Muscle of leg (tissue), 11 donors: Measurements from ENCODE around the gene AGBL2. TPM values are rescaled to one million over a fixed set of nuclear protein-coding genes. Genes with fewer than 3 reads are reported as not detected.
"Not testable (repeated sequence)": the region's sequence is repeated elsewhere in the genome, so short reads cannot be mapped to it uniquely, and the experiment has no call there.

Source experiments
- DNase-seq: peaks from one replicate; pipeline ENCODE4 v3.0.0; 2013
- H3K27ac ChIP-seq: one replicate; pipeline ENCODE4 v1.5.1; 2013; ENCODE audit warnings: mild to moderate bottlenecking, low read length, control low read depth
- H3K27me3 ChIP-seq: one replicate; pipeline ENCODE4 v1.6.1; 2013; ENCODE audit warnings: low read length; ENCODE audit not compliant: control insufficient read depth, insufficient read depth
- H3K36me3 ChIP-seq: one replicate; pipeline ENCODE4 v1.6.1; 2013; ENCODE audit warnings: low read length; ENCODE audit not compliant: control insufficient read depth, insufficient read depth
- H3K4me1 ChIP-seq: one replicate; pipeline ENCODE4 v1.6.1; 2013; ENCODE audit warnings: low read length; ENCODE audit not compliant: control insufficient read depth, insufficient read depth
- H3K4me3 ChIP-seq: one replicate; pipeline ENCODE4 v1.5.1; 2013; ENCODE audit warnings: low read length, control low read depth
- H3K9me3 ChIP-seq: replicated peaks from 2 replicates; pipeline ENCODE4 v1.6.1; 2013; ENCODE audit warnings: low read depth, low read length; ENCODE audit not compliant: control insufficient read depth
- WGBS: methylation state at CpG from one replicate; pipeline ENCODE4 v1.1.5; 2013; ENCODE audit warnings: missing lambda C conversion rate; ENCODE audit not compliant: insufficient coverage; 5-methylcytosine and 5-hydroxymethylcytosine counted together
- polyA plus RNA-seq, 8 donors: library from polyadenylated mRNA; unstranded; fragments of 120-200 nt; gene quantifications; one replicate each; pipeline versions ENCODE4 v1.2.1 to v1.2.3, GENCODE V29; 2013; ENCODE audit warnings: inconsistent platforms in 1 of 8, low replicate concordance in 1 of 8; ENCODE audit not compliant: insufficient read length in 8 of 8, insufficient read depth in 1 of 8
- total RNA-seq: library from RNA; stranded (reverse); fragments of 120-200 nt; gene quantifications from one replicate; pipeline ENCODE4 v1.2.4, GENCODE V29; 2013

AGBL2 gene
- total and polyA plus RNA-seq, 9 donors, result 0.43 to 1.6 (median 0.95) TPM

GRCh38 chr11:47667555-47667954 lies 47.6 kb downstream of the AGBL2 start:
- Histone ChIP-seq H3K9me3 (no peaks in the 10 kb centered on the region), H3K4me1 (no peaks in the 10 kb centered on the region), H3K27me3 (no peaks in the 10 kb centered on the region), H3K4me3 (no peak overlapping the region), H3K36me3 (no peaks in the 10 kb centered on the region), H3K27ac (no peak overlapping the region)
- DNase-seq, result no peak
- WGBS, result no CpG with 5 or more reads among the region's 2 CpGs

DNA sequence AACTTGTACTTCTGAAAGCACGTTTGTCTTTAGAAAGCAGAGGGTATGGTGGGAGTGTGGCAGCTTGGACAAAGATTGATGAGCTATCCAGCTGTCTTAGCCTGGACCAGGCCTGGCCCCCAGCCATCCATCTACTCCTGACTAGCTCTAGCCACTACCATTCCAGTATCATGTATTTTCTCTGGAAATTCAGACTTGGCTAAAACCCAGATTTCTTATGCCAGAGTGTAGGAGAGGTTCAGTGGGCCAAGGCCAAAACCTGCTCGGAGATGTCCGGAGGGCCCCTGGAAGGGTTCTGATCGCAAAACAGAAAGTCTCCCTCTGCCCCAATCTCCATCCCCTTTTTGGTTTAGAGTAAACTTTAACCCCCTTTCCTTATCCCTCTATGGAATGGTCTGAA lies 48.0 kb downstream of the AGBL2 start:
- H3K4me3 ChIP-seq, result no peak overlapping the region
- peak; percentile 70 for DNase-seq
- H3K4me1 ChIP-seq, result no peaks in the 10 kb centered on the region
- WGBS, result no CpG with 5 or more reads among the region's 4 CpGs
- no peaks in the 10 kb centered on the region for H3K36me3 ChIP-seq
- no peaks in the 10 kb centered on the region for H3K27me3 ChIP-seq
- H3K27ac ChIP-seq, result no peak overlapping the region
- H3K9me3 ChIP-seq, result no peaks in the 10 kb centered on the region

DNA sequence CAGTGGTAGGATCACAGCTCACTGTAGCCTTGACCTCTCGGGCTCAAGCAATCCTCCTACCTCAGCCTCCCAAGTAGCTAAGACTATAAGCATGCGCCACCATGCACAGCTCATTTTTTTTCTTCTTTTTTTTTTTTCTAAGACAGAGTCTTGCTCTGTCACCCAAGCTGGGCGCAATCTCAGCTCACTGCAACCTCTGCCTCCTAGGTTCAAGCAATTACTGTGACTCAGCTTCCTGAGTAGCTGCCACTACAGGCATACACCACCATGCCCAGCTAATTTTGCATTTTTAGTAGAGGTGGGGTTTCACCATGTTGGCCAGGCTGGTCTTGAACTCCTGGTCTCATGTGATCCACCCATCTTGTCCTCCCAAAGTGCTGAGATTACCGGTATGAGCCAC lies 50.2 kb downstream of the AGBL2 start:
- not testable (repeated sequence) for H3K27ac ChIP-seq, DNase-seq
- WGBS, result 97% methylated on average over 3 of the region's 4 CpGs

GRCh38 chr11:47661245-47661644 lies 53.9 kb downstream of the AGBL2 start:
- DNase-seq, result no peak
- H3K4me1 ChIP-seq, result no peaks in the 10 kb centered on the region
- H3K4me3 ChIP-seq, result no peak overlapping the region
- no peaks in the 10 kb centered on the region for H3K36me3 ChIP-seq
- no peaks in the 10 kb centered on the region for H3K9me3 ChIP-seq
- no peak overlapping the region for H3K27ac ChIP-seq
- no CpG with 5 or more reads among the region's 2 CpGs for WGBS
- H3K27me3 ChIP-seq, result no peaks in the 10 kb centered on the region

More for the DNA sequence above, 50.2 kb downstream of the AGBL2 start:
- not testable (repeated sequence) for H3K36me3 ChIP-seq, H3K27me3 ChIP-seq, H3K4me1 ChIP-seq, H3K9me3 ChIP-seq, H3K4me3 ChIP-seq

GRCh38 chr11:47659276-47659675 lies 55.9 kb downstream of the AGBL2 start:
- H3K4me1 ChIP-seq, result no peaks in the 10 kb centered on the region
- no peak overlapping the region for H3K27ac ChIP-seq
- WGBS, result no CpG with 5 or more reads among the region's 4 CpGs
- no peak overlapping the region for H3K4me3 ChIP-seq
- no peak for DNase-seq
- H3K9me3 ChIP-seq, result no peaks in the 10 kb centered on the region
- H3K36me3 ChIP-seq, result no peaks in the 10 kb centered on the region
- no peaks in the 10 kb centered on the region for H3K27me3 ChIP-seq

DNA sequence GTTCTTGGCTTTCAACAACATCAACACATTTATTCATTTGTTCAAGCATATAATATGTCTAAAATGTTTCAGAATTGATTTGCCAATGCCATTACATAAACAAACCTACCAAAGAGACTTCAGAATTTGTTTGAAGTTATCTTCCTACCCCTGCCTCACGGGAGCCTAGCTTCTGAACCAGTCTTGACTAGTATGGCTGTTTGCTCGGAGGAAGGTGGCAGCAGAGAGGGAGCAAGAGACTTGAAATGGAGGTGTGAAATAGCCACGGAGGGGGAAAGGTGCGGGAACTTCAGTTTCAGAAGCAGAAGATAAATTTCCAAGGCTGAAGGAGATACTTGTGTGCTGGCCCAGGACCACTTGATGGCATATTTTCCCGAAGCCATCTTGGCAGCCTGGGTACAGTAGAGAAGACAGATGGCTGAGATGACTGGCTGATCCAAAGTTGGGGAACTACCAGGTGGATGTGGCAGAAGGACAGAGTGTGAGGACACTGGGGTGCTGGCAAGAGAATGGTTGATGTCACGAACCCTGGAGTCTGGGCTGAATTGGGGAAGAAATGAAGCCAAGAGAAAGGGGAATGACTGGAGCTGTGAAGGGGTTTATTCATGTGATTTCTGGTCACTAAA lies 58.8 kb downstream of the AGBL2 start:
- no peak overlapping the region for H3K27ac ChIP-seq
- H3K27me3 ChIP-seq, result no peaks in the 10 kb centered on the region
- 41% methylated on average over 5 of the region's 6 CpGs for WGBS
- H3K4me3 ChIP-seq, result no peak overlapping the region
- H3K36me3 ChIP-seq, result no peaks in the 10 kb centered on the region
- no peaks in the 10 kb centered on the region for H3K4me1 ChIP-seq
- H3K9me3 ChIP-seq, result no peaks in the 10 kb centered on the region
- no peak for DNase-seq

GRCh38 chr11:47651818-47652469 lies 63.2 kb downstream of the AGBL2 start:
- Histone ChIP-seq H3K27me3 (no peaks in the 10 kb centered on the region), H3K4me1 (no peaks in the 10 kb centered on the region), H3K36me3 (no peaks in the 10 kb centered on the region), H3K4me3 (no peak overlapping the region), H3K27ac (no peak overlapping the region), H3K9me3 (no peaks in the 10 kb centered on the region)
- 100% methylated on average over 1 of the region's 5 CpGs for WGBS
- DNase-seq, result no peak

GRCh38 chr11:47649276-47649675 lies 65.9 kb downstream of the AGBL2 start:
- H3K9me3 ChIP-seq, result no peaks in the 10 kb centered on the region
- H3K27ac ChIP-seq, result no peak overlapping the region
- H3K36me3 ChIP-seq, result no peaks in the 10 kb centered on the region
- no peak overlapping the region for H3K4me3 ChIP-seq
- no peaks in the 10 kb centered on the region for H3K27me3 ChIP-seq
- DNase-seq, result no peak
- WGBS, result no CpG with 5 or more reads among the region's 3 CpGs
- H3K4me1 ChIP-seq, result no peaks in the 10 kb centered on the region

- Histone ChIP-seq H3K27ac (no peak overlapping the region), H3K4me1 (peaks cover 6% of the 10 kb centered on the region), H3K36me3 (no peaks in the 10 kb centered on the region), H3K9me3 (no peaks in the 10 kb centered on the region), H3K4me3 (no peak overlapping the region), H3K27me3 (no peaks in the 10 kb centered on the region)
- DNase-seq, result no peak
- WGBS, result 92% methylated on average over 3 of the region's 6 CpGs
These were observed 69.2 kb downstream of the AGBL2 start for GRCh38 chr11:47646019-47646418.

GRCh38 chr11:47645500-47645899 lies 69.7 kb downstream of the AGBL2 start:
- H3K4me3 ChIP-seq, result no peak overlapping the region
- whole genome bisulfite sequencing, result 66% methylated on average over 6 of the region's 6 CpGs
- no peaks in the 10 kb centered on the region for H3K9me3 ChIP-seq
- H3K27ac ChIP-seq, result no peak overlapping the region
- H3K4me1 ChIP-seq, result peaks cover 7% of the 10 kb centered on the region
- H3K36me3 ChIP-seq, result no peaks in the 10 kb centered on the region
- H3K27me3 ChIP-seq, result no peaks in the 10 kb centered on the region
- DNase-seq, result no peak
